ENCODE data around the gene APMAP.

APMAP gene

GRCh38 chr20:25024171-25024570 is 31.6 kb upstream of the APMAP start:
- DNase-seq (ENCODE audit: low spot score): no peak

DNA sequence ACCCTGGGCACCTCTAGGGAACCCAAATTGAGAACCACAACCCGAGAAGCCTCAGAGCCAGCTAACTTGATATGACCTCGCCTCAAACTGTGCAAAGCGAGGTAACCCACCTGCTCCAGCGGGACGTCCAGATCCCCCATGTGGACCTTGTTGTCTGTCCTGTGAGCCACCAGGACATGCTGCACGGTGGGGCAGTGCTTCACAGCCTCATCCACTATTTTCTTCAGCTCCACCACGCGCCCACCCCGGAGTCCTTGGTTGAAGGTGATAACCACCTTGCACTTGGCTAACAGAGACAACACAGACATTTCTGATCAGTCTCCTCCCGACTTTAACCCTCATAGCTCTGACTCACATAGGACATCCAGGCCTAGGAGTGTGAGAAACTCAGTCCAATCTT is 30.8 kb upstream of the APMAP start:
- no peak for DNase-seq (ENCODE audit: low spot score)

GRCh38 chr20:25022680-25023079 is 30.1 kb upstream of the APMAP start:
- no peak for DNase-seq (ENCODE audit: low spot score)

DNA sequence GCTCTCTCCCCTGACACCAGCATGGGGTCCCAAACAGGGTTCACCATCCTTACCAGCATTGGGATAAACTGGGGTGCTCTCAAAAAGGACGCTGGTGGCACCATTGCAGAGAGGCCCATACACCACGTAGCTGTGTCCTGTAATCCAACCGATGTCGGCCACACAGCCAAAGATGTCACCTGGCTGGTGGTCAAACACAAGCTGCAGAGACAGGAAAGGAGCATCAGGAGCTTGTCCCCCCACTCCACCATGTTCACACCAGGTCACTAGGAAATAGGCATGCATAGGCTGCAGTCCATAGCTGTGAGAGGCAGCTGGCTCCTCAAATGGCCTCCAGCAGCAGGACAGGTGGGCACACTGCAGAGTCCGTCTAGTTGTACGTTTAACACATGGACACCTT is 28.8 kb upstream of the APMAP start:
- no peak for DNase-seq (ENCODE audit: low spot score)

DNA sequence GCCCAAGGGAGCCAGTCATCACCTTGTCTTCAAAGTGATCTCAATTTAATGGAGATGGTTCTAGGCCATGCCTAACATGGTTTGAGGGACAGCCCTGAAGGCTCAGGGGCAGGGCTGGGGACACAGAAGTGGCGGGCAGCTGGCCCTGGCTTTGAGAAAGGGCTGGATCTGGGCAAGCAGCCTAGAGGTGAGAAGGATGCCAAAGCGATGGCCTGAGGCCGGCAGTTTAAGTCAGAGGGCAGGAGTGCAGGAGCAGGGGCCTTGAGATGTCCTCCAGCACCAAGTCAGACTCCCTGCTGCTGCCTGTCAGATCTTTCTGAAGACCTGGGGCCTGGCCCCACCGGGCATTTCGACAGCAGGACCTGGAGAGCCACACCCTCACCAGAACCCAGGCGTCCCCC is 28.4 kb upstream of the APMAP start:
- DNase-seq (ENCODE audit: low spot score): no peak

DNA sequence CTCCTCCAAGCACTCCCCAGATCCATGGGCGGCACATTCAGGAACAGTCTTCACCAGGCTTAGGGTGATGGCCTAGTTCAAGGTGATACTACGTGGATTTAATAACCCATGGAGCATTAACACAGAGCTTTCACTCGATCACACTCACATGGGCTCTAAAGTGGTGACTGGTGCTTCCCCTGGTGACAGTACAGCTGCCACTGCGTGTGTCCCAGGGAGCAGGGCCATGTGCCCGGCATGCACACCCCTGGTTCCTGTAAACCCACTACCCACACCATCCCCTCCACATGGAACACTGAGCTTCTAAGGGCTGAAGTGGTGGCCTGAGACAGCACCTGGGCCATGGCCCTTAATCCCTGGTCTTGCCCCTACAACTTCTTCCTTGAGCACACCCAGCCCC is 27.8 kb upstream of the APMAP start:
- DNase-seq (ENCODE audit: low spot score): no peak

GRCh38 chr20:25019381-25020155 is 27.0 kb upstream of the APMAP start:
- DNase-seq (ENCODE audit: low spot score): no peak

GRCh38 chr20:25018841-25019240 is 26.3 kb upstream of the APMAP start:
- no peak for DNase-seq (ENCODE audit: low spot score)

DNA sequence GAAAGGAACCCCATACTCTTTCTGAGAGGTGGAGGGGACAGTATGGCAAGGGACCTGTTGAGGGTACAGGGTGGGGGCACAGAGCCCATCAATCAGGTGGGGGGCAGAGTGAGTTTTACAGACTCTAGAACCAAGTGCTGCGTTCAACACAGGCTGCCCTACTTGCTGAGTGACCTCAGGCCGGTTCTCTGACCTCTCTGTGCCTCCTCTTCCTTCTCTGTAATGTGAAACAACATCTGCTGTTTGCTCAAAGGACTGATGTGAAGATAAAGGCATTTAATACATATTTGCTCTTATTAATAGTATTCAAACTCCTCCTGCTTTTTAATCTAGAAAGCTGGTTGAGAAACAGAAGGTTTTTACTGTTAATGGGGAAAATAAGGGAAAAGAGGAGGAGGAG is 25.9 kb upstream of the APMAP start:
- DNase-seq (ENCODE audit: low spot score): no peak

DNA sequence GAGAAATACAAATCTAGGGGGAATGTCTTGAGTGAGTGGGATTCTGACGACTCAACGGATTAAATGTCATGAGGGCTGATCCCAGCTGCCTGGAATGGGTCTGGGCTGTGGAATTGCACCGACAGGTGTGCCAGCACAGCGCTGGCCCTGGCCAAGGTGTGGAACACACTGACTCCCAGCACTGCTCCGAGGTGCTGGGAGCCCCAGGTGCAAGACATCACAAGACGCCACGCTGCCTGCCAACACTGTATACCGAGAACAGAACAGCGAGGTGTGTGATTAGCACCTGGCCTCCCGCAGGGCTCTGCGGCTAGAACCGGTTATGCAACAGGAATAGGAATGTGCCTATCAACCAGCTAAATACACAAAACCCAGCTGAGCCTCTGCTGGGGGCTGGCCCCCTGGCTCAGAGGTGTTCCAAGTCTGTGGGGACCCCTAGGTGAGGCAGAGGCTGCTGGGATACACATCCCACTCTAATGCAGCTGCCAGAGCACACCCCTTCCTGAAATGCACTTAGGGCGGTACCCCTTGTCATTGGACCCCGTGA is 24.8 kb upstream of the APMAP start:
- no peak for DNase-seq (ENCODE audit: low spot score)

DNA sequence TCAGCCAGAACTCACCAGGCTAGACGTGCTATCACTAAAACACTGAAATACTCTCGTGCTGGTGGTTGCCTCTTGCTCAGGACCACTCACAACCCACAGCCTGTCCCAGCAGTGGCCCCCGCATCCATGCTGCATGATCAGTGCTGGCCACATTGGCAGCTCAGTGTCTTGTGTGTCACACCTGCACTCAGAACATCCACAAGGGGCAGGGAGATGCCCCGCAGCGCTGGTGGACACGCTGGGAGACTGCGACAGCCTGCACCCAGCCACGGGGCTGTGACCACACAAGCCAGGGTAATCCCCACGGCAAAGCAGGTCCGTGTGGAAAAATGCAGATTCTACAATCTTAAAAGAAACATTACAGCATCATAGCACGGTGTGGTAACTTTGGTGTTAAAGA is 23.9 kb upstream of the APMAP start:
- no peak for DNase-seq (ENCODE audit: low spot score)

DNA sequence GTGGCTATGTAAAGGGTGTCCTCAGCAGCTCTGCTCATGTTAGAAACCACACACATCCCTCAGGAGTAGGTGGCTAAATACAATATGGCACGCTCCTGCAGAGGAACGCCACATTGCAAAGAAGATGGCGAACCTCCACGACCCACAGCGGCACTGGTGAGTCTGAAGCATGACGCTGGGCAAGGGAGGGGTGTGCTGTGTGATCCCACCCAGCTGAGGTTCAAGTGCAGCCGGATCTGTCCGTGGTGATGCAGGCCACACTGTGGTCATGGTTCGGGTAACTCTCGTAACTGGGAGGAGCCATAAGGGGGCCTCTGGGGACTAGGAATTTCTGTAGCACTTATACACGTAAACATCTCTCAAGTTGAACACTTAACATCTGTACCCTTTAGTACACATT is 23.4 kb upstream of the APMAP start:
- DNase-seq (ENCODE audit: low spot score): no peak

DNA sequence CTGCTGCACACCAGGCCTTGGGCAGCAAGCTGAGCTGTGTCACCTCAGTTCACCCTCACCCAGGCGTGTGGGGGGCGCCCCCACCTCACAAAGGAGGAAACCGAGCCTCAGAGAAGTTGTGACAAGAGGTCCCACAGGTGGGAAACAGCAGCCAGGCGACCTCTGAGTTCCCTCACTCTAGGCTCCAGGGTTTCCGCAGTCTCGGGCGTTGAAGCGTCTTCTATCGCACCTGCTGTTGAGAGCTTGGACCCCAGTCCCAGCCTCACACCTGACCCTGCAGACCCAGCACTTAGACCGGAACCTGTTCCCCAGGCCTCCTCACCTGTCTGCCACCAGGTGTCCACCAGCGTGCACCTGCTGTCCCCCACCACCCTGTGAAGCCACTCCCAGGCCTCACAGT is 22.3 kb upstream of the APMAP start:
- DNase-seq (ENCODE audit: low spot score): no peak

DNA sequence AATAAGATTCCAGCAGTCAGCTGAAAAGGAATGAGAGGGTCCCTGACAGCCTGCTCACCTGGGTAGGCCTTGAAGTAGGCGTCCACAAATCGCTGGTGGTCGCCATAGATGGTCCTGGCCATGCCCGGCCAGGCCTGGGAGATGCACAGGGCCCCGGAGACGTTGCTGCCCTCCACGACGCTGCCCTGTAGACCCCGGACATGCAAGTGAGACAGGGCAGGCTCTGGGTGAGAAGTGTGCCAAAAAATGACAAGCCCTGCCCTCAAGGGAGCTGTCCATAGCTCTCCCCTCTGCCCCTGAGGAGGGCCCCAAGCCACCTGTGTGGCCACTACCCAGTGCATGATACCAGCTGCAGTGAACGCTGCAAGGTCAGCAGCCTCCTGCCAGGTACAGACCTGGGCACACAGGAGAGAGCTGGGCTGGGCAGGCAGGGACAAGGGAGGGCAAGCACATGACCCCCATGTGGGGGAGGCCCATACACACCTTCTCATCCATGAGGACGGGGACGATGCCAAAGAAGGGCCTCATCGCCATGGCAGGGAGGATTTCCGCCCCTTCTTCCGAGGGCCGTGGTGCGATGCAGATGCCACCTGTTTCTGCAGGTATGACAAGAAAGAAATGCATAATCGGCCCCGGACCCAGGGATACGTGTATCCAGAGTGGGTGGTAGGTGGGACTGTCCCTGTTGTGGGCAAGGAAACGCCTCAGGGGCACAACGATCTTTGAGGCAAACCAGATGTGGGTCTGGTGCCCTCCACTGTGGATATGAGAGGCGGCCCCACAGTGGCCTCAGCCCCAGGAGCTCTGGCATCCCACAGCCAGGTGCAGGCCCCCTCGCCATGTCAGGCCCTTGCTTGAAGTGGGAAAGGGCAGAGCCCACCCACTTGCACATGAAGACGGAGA is 21.2 kb upstream of the APMAP start:
- no peak for DNase-seq (ENCODE audit: low spot score)

DNA sequence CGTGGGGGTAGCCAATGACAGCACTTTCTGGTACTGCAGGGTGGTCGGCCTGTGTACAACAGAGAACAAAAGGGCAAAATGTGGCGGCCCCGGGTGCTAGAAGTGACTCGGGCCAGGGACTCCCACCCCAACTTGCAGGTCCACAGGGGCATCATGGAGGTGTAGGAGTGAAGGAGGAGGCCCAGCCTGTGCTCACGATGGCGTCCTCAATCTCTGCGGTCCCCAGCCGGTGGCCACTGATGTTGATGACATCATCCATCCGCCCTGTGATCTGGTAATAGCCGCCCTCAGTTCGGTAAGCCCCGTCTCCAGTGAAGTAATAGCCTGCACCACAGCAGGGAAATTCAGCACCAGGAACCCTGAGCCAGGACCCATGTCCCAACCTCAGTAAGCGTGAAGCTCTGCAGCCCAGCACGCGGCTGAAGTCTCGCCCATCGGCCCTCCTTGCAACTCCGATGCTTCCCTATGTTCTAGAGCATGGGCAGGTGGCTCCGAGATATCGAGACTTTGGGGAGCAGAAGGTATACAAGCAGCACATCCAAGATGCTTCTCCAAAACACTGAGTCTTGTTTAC is 20.2 kb upstream of the APMAP start:
- no peak for DNase-seq (ENCODE audit: low spot score)

DNA sequence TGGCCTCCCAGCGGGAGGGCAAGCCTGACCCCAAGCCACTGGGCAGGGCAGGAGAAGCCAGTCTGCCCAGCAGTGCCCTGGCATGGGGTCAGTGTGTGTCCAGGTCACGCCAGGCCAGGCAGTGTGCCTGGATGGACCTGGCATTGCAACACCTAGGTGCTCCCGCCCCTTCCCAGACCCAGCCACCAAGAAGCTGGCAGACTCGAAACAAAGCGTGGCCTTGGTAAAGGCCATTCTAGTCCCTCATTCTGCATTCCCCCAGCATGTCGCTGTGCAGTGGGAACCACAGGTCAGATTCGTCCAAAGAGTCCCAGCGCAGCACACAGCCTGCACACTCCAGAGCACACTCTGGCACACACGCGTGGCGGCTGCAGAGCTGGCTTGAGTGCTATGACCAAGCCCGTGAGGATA is 19.3 kb upstream of the APMAP start:
- no peak for DNase-seq (ENCODE audit: low spot score)

DNA sequence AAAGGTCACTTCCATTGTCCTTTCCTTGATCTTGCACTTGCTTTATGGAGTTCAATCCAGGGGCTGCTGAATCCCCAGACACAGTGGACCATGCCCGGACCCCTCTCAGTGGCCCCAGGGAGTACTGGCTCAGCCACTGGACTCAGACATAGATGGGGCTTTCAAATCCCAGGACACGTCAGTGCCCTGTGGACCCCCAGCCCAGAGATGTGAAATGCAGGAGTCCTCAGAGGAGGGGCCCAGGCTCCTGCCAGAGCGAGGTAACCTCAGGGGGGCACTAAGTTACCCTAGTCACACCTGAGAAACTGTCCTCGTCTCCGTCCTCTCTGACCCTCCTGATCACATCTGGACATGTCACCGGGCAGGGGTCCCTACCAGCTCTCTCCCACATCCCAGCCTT is 18.7 kb upstream of the APMAP start:
- no peak for DNase-seq (ENCODE audit: low spot score)

GRCh38 chr20:25009218-25010145 is 16.9 kb upstream of the APMAP start:
- no peak for DNase-seq (ENCODE audit: low spot score)

- no peak for DNase-seq (ENCODE audit: low spot score)
Measured at GRCh38 chr20:25008388-25009217, 16.1 kb upstream of the APMAP start.

DNA sequence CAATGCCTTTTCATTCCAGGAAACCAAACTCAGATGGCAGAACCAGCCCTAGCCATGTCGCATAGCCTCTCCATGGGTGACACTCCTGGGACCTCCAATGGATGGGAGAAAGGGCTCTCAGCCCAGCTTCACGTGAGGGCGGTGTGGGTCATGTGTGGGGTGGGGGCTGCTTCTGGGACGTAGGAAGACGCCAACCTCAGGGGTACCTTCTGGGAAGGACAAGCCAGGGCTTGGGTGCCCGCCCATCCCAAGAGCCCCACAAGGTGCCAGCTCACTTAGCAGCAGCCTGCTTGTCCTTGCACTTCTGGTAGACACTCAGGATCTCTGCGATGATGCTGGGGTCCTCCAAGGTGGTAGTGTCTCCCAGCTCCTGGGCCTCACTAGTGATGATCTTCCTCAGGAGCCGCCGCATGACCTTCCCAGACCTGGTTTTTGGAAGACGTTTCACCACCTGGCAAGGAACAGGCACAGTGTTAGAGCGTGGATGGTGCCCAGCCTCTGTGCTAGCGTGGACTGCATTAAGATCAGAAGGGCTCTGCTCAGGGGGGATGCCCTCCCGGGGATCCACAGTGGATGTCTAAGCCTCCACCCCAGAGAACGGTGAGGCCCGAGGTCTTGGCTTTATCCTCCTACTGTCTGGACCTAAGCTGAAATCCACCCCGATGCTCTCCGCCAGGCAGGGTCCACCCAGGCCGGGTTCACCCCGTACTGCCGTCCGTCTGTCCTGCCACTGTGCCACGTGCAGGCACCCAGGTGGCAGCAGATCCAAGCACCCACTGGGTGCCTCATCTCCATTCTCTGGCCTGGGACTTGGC is 15.1 kb upstream of the APMAP start:
- DNase-seq (ENCODE audit: low spot score): no peak

All from AG20443 (cell line).